NCI-H187 treated with DMSO at 0.1 percent for 48 hours (cell line): ENCODE measurements around the gene PAFAH2.

Source experiments
- DNase-seq: peaks from one replicate; lab custom pipeline; 2025; lab: John Stamatoyannopoulos, UW

The PAFAH2 gene

GRCh38 chr1:26031196-26031595 is 33.3 kb upstream of the PAFAH2 start:
- DNase-seq, result no peak

GRCh38 chr1:26029864-26030481 is 32.1 kb upstream of the PAFAH2 start:
- DNase-seq, result no peak

GRCh38 chr1:26029054-26029863 is 31.4 kb upstream of the PAFAH2 start:
- no peak for DNase-seq

- no peak for DNase-seq
These were observed 30.7 kb upstream of the PAFAH2 start for GRCh38 chr1:26028490-26028980.

GRCh38 chr1:26027716-26028489 is 30.0 kb upstream of the PAFAH2 start:
- DNase-seq, result no peak

GRCh38 chr1:26025517-26025916 is 27.7 kb upstream of the PAFAH2 start:
- no peak for DNase-seq

- no peak for DNase-seq
These were observed 27.2 kb upstream of the PAFAH2 start for GRCh38 chr1:26025060-26025459.

GRCh38 chr1:26023826-26024225 is 26.0 kb upstream of the PAFAH2 start:
- no peak for DNase-seq

GRCh38 chr1:26023009-26023408 is 25.1 kb upstream of the PAFAH2 start:
- no peak for DNase-seq

- no peak for DNase-seq
These were observed 24.5 kb upstream of the PAFAH2 start for GRCh38 chr1:26022404-26022779.

- DNase-seq, result no peak
These were observed 24.0 kb upstream of the PAFAH2 start, which contains the start of gene EXTL1 for GRCh38 chr1:26021647-26022403. EXTL1 (plus strand) TSS chr1:26021775; CDS start chr1:26022647, 872 bp downstream.

- DNase-seq, result no peak
These were observed 23.2 kb upstream of the PAFAH2 start for GRCh38 chr1:26020941-26021646.

- DNase-seq, result no peak
These were observed 22.5 kb upstream of the PAFAH2 start for GRCh38 chr1:26020330-26020768.

GRCh38 chr1:26019641-26020315 is 21.9 kb upstream of the PAFAH2 start:
- no peak for DNase-seq

- DNase-seq, result no peak
These were observed 19.7 kb upstream of the PAFAH2 start for GRCh38 chr1:26017606-26018005.

GRCh38 chr1:26016953-26017545 is 19.2 kb upstream of the PAFAH2 start:
- no peak for DNase-seq

- DNase-seq, result no peak
These were observed 18.5 kb upstream of the PAFAH2 start for GRCh38 chr1:26016258-26016952.

GRCh38 chr1:26015358-26015757 is 17.5 kb upstream of the PAFAH2 start:
- DNase-seq, result no peak

- no peak for DNase-seq
These were observed 16.3 kb upstream of the PAFAH2 start for GRCh38 chr1:26014179-26014578.

GRCh38 chr1:26012864-26013263 is 15.0 kb upstream of the PAFAH2 start:
- no peak for DNase-seq
